ENCODE results near the gene XPO1.
"Not testable (repeated sequence)": the region's sequence is repeated elsewhere in the genome, so short reads cannot be mapped to it uniquely, and the experiment has no call there.

Gene XPO1

DNA sequence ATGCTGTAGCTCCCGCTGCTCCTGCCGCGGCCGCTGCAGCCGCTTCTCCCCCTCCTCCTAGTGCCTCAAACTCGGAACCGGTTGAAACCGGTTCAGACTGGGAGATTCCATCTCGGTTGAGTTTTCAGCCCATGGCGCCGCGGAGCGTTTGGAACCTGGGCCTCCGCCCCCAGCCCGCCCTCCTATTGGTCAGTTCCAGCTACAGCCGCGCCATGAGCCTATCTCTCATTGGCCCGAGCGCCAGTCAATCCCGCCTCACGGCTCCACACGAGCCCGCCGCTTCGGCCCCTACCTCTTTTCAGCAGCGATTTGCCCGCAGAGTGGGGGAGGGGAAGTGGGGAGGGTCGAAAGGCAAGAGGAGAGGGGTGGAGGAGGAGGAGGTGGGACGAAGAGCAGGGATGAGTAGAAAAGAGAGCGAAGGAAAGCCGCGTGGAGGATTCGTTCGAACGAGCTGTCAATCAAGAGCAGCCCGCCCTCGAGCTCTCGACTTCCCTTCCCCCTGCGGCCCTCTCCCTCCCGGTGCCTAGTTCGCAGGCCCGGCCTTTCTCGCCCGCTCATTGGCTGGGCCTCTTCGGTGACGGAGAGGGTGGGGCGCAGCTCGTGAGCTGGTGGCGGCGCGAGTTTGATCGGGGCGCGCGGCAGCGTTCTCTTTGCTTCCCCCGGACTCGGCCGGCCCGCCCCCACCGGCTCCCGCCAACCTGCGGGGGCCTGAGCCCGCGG, at the start of gene XPO1:
TSS of gene XPO1 (minus strand) at position 157 of the 720 bp plus-strand sequence. CDS start 4,459 bp downstream, outside the sequence.
- DNase-seq (ENCODE audit: low read depth): peak; percentile 100
- TF ChIP-seq, protein P1, sequence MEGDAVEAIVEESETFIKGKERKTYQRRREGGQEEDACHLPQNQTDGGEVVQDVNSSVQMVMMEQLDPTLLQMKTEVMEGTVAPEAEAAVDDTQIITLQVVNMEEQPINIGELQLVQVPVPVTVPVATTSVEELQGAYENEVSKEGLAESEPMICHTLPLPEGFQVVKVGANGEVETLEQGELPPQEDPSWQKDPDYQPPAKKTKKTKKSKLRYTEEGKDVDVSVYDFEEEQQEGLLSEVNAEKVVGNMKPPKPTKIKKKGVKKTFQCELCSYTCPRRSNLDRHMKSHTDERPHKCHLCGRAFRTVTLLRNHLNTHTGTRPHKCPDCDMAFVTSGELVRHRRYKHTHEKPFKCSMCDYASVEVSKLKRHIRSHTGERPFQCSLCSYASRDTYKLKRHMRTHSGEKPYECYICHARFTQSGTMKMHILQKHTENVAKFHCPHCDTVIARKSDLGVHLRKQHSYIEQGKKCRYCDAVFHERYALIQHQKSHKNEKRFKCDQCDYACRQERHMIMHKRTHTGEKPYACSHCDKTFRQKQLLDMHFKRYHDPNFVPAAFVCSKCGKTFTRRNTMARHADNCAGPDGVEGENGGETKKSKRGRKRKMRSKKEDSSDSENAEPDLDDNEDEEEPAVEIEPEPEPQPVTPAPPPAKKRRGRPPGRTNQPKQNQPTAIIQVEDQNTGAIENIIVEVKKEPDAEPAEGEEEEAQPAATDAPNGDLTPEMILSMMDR (IDR thresholded peaks at IDR 0.05; ENCODE audit: insufficient read depth, low read depth, low read length, missing control alignments): no peak
- peak within 1 kb of the TSS; percentile 97 for H3K4me3 ChIP-seq (ENCODE audit: low read length)

DNA sequence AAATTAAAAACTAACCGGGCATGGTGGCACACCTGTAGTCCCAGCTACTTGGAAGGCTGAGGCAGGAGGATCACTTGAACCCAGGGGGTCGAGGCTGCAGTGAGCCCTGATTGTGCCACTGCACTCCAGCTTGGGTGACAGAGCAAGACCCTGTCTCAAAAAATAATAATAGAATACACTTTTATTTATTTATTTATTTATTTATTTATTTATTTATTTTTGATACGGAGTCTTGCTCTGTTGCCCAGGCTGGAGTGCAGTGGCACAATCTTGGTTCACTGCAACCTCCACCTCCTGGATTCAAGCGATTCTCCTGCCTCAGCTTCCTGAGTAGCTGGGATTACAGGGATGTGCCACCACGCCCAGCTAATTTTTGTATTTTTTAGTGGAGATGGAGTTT, 48.8 kb upstream of the XPO1 start:
- DNase-seq (ENCODE audit: low read depth); H3K4me3 ChIP-seq (ENCODE audit: low read length): not testable (repeated sequence)

DNA sequence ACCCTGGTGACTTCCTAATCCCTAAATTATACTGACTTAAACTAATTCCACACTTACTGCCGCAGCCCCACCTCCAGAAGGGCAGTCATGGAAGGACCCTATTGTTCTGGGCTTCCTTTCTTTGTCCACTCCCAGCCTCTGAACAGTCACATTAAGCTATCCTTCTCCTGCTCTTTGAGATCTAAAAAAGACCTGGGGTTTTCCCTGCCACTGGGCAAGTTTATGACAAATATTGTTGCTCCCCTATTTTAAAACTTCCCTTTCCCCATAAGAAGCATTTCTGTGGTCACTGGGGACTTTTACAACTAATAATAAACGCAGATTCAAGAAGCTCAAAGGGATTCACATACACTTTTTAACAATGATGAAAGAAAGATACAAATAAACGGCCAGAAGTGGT, 47.2 kb upstream of the XPO1 start:
- no peak overlapping the region for H3K4me3 ChIP-seq (ENCODE audit: low read length)
- TF ChIP-seq, protein P1 (IDR thresholded peaks at IDR 0.05; ENCODE audit: insufficient read depth, low read depth, low read length, missing control alignments): no peak
- no peak for DNase-seq (ENCODE audit: low read depth)

DNA sequence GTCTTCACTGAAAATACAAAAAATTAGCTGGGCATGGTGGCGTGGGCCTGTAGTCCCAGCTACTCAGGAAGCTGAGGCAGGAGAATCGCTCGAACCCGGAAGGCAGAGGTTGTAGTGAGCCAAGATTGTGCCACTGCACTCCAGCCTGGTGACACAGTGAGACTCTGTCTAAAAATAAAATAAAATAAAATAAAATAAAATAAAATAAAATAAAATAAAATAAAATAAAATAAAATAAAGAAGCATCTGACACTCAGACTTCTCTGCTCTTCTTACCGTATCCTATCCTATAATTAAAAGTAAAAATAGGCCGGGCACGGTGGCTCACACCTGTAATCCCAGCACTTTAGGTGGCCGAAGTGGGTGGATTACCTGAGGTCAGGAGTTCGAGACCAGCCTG, 46.2 kb upstream of the XPO1 start:
- not testable (repeated sequence) for DNase-seq (ENCODE audit: low read depth); H3K4me3 ChIP-seq (ENCODE audit: low read length)

DNA sequence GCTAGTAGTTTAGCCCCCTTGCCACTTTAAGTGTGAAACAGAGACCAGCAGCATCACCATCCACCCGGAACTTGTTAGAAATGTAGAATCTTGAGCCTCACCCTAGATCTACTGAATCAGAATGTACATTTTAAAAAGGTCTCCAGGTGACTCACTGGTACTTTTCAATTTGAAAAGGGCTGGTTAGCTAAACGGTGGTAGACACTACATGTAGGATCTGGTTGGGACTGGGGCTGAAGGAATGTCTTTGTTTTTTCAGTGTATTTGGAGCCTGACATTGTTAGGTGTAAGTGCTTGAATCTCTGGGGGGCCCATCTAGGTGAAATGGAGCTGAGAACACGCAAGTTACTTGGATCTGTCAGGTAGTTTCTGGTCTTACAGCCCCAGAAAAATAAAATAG, 44.0 kb upstream of the XPO1 start:
- TF ChIP-seq, protein P1 (IDR thresholded peaks at IDR 0.05; ENCODE audit: insufficient read depth, low read depth, low read length, missing control alignments): no peak
- no peak overlapping the region for H3K4me3 ChIP-seq (ENCODE audit: low read length)
- DNase-seq (ENCODE audit: low read depth): peak; percentile 49

DNA sequence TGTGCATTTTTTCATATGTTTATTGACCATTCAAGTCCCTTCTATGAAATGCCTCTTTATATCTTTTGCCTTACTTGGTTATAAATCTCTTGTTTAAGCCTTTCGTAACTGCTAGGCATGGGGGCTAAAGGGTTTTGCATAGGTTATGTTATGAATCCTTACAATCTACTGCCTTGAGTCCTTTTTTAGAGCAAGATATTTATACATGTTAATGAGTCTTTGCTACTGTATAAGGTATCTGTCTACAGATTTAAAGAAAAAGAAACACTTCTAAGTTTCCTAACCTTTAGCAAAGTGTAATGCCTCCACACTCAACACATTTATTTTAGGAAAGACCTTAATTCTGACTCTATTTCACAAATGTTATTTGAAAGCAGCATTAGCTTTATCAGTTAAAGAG, 43.6 kb upstream of the XPO1 start:
- no peak for DNase-seq (ENCODE audit: low read depth)
- no peak overlapping the region for H3K4me3 ChIP-seq (ENCODE audit: low read length)
- TF ChIP-seq, protein P1 (IDR thresholded peaks at IDR 0.05; ENCODE audit: insufficient read depth, low read depth, low read length, missing control alignments): no peak

DNA sequence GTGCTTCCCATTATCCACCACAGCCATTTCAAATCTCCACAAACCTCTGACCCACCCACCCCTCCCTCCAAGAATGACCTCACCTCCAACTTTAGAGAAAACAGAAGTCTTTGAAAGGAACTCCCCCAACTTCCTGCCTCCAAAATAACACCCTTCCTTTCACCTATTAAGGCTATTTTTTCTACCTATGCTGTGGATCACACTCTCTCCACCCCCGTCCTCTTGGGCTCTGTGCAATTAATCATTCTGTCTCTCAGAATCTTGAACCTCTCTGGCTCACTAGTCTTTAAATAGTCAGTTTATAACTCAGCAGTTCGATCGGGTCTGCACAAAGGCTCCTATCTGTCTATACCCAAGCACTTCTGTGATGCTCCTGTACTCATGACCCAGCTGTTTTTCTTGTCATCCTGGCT, 37.3 kb upstream of the XPO1 start:
- no peak overlapping the region for H3K4me3 ChIP-seq (ENCODE audit: low read length)
- TF ChIP-seq, protein P1 (IDR thresholded peaks at IDR 0.05; ENCODE audit: insufficient read depth, low read depth, low read length, missing control alignments): no peak
- no peak for DNase-seq (ENCODE audit: low read depth)

- TF ChIP-seq, protein P1 (IDR thresholded peaks at IDR 0.05; ENCODE audit: insufficient read depth, low read depth, low read length, missing control alignments): no peak
- DNase-seq (ENCODE audit: low read depth): no peak
- H3K4me3 ChIP-seq (ENCODE audit: low read length): no peak overlapping the region
Observed at GRCh38 chr2:61566566-61566965, 28.4 kb upstream of the XPO1 start.

Data from epithelial cell of esophagus (primary cell).